Suppressor macrophage treated with lipopolysaccharide for 4 hours (primary cell): ENCODE results near the gene RABGGTA.
"Not testable (repeated sequence)": the region's sequence is repeated elsewhere in the genome, so short reads cannot be mapped to it uniquely, and the experiment has no call there.

Experiments used
- DNase-seq: peaks from one replicate; pipeline ENCODE4 v3.0.0-alpha.2; 2020

The RABGGTA gene

DNA sequence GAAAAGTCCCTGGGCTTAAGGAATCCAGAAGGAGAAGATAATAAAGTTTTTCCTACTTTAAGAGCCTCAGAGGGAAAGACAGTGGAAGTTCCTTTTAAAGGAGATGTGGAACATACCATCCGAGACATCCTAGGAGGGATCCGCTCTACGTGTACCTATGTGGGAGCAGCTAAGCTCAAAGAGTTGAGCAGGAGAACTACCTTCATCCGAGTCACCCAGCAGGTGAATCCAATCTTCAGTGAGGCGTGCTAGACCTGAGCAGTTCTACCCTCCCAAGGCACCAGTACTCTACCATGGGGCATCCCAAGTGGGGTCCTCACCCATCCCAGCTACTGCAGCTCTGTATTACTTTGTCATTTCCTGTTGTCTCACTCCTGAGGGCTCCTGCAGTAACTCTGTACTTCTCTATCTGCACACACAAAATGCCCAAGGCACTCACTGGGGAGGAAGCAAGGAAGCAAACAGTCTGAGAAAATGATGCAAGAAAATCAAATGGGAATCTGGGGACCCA, 32.8 kb downstream of the RABGGTA start:
- DNase-seq = no peak

DNA sequence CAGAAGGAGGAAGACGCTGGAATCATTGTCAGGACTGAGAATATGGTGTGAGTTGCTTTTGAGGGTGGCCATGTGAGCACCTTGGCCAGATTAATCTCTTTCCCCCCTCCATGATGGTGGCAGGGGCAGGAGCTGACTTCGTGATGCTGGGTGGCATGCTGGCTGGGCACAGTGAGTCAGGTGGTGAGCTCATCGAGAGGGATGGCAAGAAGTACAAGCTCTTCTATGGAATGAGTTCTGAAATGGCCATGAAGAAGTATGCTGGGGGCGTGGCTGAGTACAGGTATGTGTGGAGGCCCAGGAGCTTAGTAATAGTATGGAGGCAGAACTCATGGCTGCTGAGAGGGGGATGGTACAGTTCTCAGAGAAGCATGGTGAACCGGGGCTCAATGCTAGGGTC, 33.3 kb downstream of the RABGGTA start:
- no peak for DNase-seq

DNA sequence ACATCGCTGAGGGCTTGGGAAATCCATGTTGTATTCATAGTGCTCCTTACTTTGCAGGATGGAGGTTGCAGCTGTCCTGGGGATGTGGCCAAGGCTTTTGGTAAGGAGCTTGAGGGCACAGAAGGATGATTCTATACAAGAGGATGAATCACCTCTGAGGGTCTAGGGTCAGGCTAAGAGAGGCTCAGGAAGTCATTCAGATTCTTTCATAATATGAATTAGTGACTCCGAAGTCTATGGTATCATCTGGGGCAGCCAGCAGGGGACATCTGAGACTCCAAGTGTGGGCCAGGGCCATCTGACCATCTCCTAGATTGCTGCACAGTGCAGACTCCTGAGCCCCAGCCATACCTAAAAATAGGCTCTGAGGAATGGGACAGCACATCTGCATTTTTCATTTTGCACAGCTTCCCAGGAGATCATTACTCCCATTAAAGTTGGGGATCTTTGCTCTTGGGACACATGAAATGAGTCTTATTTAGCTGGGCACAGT, 33.9 kb downstream of the RABGGTA start:
- DNase-seq = no peak

DNA sequence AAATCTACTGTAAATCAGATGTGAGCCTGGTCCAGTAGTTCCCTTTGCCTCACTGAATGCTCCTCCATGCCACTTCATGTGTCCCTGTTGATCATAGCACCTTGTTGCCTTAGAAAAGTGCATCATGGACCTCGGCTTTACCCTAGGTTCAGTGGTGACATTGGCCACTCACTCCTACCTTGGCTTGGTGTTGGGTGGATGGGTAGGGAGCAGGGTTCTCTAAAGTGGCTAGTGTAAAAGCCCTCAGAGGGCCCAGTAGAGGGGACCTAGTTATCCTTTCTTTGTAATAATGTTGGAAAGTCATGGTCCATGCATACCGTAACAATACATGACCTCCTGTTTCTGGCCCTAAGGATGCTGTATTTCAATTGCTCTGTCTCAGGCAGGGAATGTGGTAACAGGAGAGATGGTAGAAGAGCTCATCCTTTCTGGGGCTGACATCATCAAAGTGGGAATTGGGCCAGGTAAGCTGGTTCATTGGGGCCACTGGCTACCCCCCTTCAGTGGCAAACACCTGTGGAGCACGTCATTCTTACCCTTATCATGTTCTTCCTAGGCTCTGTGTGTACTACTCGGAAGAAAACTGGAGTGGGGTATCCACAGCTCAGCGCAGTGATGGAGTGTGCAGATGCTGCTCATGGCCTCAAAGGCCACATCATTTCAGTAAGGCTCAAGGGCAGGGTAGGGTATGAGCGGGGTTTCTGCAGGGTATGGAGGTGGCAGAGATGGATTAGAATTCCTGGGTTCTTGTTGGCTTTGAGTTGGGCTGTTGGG, 34.5 kb downstream of the RABGGTA start:
- DNase-seq = no peak

DNA sequence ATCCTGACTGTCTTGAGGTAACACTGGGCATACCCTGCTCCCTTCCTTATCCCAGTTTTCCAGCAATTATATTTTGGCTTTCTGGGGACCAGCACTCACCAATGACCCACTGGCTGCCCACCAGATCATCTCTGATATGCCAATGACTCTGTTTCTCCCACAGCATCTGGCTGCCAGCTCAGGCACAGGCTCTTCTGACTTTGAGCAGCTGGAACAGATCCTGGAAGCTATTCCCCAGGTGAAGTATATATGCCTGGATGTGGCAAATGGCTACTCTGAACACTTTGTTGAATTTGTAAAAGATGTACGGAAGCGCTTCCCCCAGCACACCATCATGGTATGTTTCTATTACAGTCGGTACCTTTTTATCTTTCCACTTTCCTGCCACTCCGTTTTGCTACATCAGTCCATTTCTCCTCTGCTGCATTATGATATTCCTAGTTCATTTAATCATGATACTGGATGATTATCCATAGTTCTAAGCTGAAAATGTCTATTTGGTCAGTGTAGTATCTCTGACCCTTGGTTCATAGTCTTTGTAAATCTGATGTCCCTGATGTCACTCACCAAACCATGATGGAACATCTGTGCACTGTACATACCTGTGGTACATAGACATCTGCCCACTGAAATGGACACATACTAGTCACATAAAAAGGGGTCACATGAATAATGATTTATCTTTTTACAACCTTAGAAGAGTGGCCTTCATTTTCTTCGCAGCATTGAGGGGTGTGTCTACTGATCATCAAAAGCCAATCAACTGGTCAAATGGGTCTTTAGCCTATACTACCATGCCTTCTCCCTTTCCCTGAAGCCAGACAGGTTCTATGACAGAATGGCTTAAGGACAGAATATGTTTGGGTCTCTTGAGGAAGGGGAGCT, 35.4 kb downstream of the RABGGTA start:
- no peak for DNase-seq

DNA sequence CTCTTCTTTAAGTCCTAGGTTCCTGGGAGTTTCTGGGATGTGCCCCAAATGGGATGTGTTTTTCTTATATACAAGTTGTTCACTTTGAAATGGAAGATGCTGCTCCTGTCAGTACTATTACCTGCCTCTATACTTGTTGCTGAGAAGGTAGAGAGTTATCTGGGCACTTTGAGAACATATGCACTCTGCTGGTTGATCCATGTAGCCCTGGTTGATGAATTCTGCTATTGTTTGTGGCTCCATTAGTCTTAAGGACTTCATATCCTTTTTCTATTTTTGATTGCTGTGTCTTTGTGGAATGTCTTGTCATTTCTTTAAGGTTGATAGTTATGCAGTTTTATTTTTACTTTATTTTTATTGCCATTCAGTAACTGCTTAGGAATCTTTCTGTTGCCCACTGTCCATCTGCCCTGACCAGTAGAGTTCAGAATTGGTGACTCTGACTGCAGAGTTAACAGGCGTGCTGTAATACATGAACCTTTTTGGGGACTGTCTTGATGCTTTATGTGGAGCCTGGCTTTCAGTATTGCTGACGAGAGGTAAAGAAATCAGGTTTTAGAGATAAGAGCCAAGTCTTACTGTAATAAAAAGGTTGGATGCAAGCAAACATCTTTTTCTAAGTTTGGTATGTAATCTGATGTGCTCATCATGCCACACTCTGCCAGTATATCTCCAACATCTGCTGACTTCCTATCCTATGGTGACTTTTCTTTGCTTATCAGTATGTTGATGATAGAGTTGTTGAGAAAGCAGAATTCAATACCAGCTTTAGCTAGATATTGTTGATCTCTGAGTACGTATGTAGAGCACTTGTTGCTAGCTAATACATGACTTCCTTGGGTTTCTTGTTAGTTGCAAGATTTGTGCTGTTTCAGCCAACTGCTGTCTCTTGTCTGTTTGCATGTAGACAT, 37.0 kb downstream of the RABGGTA start:
- no peak for DNase-seq

DNA sequence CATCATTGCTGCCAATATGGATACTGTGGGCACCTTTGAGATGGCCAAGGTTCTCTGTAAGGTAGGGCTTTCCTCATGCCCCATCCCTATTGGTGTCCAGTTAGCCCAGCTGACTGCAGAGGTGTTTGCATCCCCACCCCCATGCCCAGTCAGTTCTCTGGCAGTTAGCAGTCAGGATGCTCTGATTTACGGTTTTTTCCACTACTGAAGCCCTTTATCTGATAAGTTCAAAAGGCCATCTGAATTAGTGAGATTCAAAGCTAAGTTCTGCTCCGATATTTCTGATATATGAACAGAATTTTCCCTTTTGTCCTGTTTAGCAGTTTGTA, 37.9 kb downstream of the RABGGTA start:
- no peak for DNase-seq

DNA sequence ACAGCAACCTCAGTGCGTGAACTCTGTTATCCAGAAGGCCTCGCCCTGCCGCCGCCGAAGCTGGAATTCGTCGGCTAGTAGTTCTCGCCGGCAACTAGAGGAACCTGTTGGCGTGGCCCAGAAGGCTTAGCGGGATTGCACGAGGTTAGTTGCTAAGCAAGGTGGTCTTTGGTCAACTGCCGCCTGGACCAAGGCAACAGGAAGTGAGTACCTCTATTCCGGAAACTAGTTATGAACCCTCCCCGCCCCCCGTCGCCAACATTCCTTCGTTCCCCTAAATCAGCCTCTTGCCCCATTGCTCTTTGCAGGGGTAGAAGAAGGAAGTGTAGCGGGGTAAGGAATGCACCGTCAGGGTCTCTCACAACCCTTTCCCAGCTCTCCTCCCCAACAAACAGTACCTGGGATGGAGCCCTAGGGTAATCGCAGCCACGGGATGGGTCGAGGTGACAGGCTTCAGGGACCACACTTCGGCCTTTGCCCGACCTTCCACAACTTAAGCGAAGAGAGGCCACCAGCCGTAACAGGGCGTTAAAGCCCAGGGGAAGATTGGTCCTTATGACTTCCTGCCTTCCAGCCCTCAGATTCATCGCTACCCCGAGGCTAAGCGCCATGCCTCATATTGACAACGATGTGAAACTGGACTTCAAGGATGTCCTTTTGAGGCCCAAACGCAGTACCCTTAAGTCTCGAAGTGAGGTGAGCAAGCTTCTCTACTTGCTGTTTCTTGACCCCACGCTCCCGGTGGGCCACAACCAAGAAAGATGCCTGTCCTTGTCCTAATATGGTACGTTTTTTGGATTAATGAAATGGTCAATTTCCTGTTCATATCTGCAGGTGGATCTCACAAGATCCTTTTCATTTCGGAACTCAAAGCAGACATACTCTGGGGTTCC, 38.5 kb downstream of the RABGGTA start, which contains the start of gene GMPR2:
Gene GMPR2, plus strand, starts transcription at position 285 of the 893 bp plus-strand sequence. Its CDS starts 325 bp downstream, at position 610.
- peak; percentile 32 for DNase-seq

DNA sequence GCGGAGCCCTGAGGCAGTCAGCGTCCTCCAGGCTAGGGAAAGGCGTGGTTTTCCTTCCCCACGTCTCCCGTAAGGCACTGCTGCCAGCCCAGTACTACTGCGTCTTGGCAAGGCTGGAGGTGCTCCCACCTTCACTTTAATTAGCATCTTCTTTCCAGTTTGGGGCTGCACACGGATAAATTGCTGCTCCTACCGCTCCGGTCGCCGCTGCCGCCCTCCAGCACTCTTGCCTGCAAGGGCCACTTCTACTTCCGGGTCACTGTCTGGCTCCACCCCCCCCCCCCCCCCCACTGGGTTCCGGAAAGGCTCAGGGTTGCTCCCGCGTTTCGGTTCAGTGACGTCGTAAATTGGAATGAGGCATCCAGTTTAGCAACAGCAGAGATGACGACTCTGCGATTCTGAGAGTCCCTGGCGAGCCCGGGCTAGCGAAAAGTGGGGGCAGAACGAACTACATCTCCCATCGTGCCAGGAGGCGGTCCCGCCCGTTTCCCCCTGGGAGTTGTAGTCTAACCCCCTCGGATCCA, 39.2 kb downstream of the RABGGTA start, which contains the start of gene NEDD8:
Gene NEDD8, minus strand, starts transcription at position 247 of the 524 bp plus-strand sequence. Its CDS starts 100 bp downstream, at position 147.
- peak; percentile 99 for DNase-seq

DNA sequence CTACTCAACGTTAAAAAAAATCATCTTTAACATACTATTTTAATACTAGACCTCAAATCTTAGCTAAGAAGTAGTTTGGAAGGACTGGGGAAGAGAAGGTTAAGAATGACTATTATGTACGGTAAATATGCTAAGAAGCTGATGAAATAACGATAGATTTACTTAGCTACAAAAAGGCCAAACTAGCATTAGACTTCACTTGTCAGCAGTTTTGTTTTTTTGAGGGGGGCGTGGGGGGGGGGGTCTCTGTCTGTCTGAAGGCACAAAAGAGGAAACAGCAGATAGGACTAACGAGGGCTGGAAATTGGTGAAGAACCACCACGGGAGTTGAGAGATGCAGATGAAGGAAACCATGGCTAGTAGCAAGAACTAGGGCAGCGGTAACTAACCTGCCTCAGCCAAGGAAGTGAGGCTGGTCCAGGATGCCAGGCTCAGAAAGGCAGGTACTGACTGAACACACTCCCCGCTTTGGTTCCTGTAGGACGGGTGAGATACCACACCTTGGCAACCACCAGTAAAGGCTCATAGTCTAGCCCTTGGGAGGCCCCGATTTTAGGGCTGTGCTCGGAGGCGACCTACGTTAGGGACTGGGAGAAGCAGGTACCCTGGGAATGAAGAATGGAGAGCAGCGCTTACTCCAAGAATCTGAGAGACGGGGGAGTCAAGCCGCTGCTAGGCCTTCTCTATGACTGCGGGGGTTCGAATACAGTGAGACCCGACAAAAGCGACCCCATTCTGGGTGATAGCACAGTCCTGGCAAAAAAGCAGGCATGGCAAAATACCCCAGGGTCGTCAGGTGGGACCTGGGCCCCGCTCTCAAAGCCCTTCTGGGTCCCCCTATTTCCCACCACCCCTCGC, 39.9 kb downstream of the RABGGTA start:
- DNase-seq = no peak

DNA sequence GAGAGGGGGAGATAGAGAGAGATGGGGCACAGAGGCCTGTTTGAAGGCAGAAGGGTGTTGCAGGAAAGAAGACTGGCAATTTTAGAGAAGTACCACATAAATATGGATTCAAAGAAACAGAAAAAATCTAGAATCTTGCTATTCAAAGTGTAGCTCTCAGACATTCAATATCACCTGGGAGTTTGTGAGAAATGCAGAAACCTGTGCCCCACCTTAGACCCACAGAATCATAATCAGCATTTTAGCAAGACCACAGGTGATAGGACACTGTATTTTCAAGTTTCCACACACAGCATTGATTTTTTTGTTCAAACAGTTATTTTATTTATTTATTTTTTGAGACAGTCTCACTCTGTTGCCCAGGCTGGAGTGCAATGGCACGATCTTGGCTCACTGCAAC, 42.5 kb downstream of the RABGGTA start:
- no peak for DNase-seq

DNA sequence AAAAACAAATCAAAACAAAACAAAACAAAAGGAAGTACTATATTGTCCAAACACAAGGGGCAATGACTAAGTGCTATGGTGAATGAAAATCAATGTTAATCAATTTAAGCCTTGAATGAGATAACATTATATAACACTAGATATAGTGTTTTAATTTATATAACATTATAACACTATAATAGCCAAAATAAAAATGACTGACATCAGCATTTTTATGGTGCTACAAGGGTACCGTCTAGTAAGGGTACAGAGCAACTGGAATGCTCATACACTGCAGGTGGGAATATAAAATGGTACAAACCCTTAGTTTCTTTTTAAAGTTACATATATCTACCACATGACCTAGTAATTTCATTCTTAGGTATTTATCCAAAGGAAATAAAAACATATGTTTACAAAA, 44.9 kb downstream of the RABGGTA start:
- no peak for DNase-seq

DNA sequence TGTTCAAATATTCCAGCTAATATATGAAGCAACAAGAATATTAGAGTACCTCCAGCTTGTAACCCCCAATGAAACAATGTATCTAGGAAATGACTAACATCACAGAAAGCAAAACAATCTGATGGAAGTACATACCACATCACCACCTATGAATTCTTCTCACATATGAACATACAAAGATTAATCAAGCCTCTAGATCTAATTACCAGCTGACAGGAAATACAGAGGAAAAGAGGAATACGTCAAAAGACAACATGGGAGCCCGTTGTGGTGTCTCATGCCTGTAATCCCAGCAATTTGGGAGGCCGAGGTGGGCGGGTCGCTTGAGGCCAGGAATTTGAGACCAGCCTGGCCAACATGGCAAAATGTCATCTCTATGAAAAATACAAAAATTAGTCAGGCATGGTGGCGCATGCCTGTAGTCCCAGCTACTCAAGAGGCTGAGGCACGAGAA, 46.8 kb downstream of the RABGGTA start:
- no peak for DNase-seq

DNA sequence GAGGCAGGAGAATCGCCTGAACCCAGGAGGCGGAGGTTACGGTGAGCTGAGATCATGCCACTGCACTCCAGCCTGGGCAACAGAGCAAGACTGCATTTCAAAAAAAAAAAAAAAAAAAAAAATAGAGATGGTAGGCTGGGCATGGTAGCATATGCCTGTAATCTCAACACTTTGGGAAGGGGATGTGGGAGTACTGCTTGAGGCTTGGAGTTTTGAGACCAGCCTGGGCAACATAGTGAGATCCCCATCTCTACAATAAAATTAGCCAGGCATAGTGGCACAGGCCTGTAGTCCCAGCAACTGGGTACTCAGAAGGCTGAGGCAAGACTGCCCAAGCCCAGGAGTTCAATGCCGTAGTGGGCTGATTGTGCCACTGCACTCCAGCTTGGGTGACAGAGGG, 48.4 kb downstream of the RABGGTA start:
- not testable (repeated sequence) for DNase-seq

DNA sequence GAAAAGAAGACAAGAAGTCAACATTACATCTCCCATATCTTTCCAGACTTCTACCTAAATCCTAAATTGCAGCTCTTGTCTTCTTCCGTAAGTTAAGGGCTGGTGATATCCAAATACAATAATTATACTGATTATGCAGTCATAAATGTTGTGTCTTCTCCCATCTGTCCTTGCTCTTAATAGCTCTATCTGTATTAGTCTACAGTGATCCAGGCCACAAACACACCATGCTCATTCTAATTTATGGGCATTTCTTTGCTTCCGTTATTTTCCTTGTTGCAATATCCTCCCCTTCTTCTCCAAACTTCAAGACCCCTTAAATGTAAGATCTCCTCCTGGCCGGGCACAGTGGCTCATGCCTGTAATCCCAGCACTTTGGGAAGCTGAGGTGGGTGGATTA, 51.9 kb downstream of the RABGGTA start:
- no peak for DNase-seq

DNA sequence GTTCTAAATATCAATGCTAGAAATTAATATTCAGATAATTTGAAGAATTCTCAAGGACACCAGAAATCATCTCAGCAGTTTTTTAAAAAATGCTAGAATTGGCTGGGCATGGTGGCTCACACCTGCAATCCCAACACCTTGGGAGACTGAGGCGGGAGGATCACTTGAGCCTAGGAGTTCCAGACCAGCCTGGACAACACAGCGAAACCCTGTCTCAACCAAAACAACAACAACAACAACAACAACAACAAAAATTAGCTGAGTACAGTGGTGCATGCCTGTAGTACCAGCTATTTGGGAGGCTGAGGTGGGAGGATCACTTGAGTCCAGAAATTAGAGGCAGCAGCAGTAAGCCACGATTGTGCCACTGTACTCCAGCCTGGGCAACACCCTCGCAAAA, 52.3 kb downstream of the RABGGTA start:
- DNase-seq = no peak

DNA sequence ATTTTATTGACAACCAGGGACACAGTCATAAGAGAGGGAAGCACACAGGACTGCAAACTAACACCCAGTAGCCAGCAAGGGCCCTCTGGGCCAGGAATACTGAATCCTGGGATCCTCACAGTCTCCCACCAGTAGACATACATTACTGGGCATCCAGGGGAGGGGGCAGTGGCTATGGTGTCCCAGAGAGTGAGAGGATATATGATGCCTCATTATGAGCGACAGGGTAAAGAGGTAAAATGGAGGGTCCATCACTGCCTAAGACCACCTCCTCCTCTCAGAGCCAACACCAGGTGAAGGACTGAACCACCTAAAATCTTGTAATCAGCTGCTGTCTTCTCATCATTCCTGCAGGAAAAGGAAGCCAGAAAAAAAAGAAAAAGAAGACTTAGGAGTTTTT, 54.5 kb downstream of the RABGGTA start:
- DNase-seq = not testable (repeated sequence)

DNA sequence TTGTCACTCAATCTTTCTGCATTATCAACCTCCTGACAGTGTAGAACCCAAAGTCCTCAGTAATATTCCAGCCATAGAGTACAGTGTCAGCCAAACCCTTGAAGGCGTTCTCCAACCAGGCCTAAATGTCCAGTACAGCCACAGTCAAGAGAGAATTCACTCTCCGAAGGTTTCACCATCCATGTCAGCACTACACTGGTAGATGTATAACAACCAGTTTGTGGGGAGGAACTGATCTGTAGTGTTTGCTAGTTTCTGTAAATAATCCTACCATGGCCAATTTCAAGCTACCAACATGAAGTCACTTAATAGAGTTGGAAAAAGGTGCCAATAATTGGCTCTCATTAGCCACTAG, 55.1 kb downstream of the RABGGTA start:
- no peak for DNase-seq
